ENCODE measurements around the gene TPPP2.

Gene TPPP2

DNA sequence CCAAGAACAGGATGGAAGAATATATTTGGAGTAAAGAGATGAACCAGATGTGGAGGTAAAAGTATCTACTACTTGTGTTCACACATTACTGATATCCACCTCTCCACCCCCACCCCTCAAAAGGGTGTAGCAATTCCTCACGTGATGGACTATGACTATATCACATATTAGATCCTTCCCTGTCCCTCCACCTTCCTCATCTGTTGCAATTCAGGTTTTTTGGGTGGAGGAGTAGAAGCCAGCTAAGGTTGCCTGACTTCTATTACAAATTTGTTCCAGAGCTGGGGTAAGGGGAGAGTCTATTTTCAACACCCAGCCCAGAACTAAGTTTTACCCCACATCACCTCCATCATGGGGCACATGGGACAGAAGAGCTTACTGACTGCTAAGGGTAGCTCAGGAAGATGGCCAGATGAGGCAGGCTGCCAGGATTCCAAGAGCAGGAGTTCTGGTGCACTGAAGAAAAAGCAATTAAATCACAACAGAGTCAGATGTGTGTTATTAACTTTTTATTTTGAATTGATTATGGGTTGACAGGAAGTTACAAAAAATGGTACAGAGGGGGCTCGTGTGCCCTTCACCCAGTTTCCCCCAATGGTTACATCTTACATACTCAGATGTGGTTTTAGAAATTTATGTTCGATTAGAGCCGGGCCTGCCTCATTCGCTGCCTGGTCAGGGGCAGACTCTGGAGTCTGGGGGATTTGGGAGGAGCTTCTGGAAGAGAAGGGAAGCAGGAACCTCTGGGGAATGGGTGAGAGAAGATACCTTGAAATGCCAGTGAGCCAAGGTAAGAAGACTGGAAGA lies 2.5 kb downstream of the TPPP2 start:
- DNase-seq (ENCODE audit: low spot score), result no peak
- TF ChIP-seq, protein P1, sequence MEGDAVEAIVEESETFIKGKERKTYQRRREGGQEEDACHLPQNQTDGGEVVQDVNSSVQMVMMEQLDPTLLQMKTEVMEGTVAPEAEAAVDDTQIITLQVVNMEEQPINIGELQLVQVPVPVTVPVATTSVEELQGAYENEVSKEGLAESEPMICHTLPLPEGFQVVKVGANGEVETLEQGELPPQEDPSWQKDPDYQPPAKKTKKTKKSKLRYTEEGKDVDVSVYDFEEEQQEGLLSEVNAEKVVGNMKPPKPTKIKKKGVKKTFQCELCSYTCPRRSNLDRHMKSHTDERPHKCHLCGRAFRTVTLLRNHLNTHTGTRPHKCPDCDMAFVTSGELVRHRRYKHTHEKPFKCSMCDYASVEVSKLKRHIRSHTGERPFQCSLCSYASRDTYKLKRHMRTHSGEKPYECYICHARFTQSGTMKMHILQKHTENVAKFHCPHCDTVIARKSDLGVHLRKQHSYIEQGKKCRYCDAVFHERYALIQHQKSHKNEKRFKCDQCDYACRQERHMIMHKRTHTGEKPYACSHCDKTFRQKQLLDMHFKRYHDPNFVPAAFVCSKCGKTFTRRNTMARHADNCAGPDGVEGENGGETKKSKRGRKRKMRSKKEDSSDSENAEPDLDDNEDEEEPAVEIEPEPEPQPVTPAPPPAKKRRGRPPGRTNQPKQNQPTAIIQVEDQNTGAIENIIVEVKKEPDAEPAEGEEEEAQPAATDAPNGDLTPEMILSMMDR (IDR thresholded peaks at IDR 0.05; ENCODE audit: extremely low read depth, missing control alignments), result no peak

DNA sequence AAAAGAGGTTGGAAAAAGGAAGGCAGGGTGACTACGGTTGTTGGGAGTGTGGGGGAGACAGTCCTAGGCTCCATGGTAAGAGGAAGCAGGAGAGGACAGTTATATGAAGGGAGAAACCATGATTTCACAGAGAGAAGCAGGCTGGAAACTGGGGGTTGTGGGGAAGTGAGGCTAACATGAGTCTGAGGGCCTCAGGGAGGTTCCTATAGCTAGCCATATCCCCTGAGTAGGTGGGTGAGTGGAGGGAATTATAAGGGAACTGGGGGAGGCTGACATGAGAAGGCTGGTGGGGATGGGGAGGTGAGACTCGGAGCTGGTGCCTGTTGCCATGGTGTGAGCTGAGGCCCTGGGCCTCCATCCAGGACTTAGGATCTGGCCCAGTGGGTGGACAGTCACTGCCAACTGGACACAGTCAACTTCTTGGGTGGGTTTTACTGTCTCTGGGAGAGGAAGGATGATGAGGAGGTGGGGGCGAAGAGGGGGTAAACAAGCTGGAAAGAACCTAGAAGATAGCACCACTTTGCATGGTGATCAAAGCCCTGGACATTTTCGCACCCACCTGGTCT lies 3.2 kb downstream of the TPPP2 start:
- TF ChIP-seq, protein P1 (IDR thresholded peaks at IDR 0.05; ENCODE audit: extremely low read depth, missing control alignments), result no peak
- DNase-seq (ENCODE audit: low spot score), result no peak

DNA sequence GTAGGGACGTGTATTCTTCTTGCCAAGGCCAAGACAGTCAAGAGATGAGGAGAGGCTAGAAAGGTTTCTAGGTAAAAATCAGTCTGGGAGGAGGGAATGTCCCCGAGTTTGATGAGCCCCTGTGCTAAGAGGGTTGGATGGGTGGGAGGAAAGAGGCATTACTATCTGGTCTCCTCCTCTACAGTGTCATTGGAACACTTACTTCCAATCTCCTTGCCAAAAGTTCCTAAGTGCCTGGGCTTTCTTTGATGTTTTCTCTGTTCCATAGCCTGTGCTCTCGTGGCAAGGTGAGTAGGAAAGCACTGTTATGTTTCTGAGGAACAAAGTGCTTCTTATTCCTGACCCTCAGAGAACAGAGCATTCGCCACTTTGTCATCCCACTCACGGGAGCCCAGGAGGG lies 4.7 kb downstream of the TPPP2 start, which contains the start of gene RNASE13:
RNASE13 (minus strand) TSS at position 101 of the 400 bp plus-strand sequence. CDS start 519 bp downstream, outside the sequence.
- TF ChIP-seq, protein P1 (IDR thresholded peaks at IDR 0.05; ENCODE audit: extremely low read depth, missing control alignments), result no peak
- DNase-seq (ENCODE audit: low spot score), result no peak

DNA sequence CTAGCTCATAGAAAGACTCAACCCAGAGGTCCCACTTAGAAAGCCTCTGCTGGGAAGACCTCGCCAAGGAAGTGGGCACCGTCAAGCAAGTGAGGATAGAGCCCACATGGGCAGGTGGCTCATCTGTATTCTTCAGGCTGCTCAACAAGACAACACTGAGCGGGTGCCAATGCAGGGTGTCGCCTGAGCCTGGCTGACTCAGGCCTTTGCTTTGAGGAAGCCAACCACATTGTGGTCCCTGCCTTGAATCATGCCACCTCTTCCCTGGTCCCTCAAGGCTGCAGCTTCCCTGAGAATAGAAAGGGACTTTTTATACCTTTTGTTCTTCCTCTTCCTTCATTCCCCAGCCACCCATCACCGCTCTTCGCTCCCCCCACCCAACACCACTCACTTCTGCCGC lies 6.7 kb downstream of the TPPP2 start:
- TF ChIP-seq, protein P1 (IDR thresholded peaks at IDR 0.05; ENCODE audit: extremely low read depth, missing control alignments), result no peak
- no peak for DNase-seq (ENCODE audit: low spot score)

DNA sequence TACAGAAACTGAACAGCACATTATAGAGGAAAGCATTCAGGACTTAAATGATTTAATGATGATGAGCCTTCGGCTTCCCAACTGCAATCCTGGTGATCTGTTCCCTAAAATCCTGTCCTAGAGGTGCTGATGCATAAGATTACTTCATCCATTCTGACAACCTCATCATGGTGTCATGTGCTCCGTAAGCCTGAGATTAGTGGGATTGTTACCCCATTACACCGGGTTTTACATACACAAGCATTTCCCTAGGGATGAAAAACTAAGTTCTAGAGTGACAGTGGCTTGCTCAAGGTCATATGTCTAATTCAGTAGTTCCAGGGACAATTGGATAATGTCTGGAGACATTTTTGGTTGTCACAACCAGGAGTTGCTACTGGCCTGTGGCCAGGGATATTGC lies 7.1 kb downstream of the TPPP2 start:
- no peak for DNase-seq (ENCODE audit: low spot score)
- TF ChIP-seq, protein P1 (IDR thresholded peaks at IDR 0.05; ENCODE audit: extremely low read depth, missing control alignments), result no peak

DNA sequence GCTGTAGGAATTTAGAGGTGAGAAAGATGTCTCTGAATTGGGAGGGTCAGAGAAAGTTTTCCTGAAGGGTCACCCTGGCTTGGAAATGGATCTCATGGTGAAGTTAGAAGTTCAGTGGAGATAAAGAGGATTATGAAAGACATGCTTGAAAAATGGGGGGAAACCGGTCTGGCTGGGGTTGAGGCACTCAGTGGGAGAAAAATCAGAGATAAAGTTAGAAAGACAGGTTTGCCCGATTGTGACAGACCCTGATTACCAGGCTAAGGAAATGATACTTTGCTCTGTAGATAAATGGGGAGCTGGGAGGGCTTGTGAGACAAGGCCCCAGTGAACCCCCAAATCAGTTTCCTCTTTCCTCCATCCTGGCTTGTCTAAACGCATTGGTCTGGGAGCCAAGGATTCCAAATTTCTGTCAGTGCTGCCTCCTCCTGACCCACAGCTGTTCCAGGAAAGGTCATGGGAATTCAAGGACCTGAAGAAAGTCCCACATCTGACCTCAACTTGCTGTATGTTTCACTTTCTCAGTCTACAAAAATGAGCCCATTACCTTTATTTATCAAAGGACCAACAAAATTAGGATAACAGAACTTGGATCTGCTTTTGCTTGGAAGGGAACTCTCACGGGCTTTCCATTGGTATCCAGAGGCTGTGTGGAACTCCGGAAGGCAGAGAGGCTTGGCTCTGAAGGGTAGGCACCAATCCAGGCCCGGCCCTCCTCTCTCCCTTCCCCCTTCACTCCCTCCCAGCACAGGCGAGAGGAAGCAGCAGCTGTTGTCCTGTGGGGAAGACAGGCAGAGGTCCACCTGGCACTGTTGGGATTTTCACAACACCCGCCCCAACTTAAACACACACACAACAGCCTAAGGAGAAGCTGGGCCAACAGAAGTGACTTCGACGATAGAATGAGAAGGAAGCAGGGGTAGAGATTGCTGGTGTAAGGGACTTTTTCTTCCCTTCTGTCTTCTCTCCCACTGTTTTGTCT lies 8.7 kb downstream of the TPPP2 start:
- no peak for DNase-seq (ENCODE audit: low spot score)
- TF ChIP-seq, protein P1 (IDR thresholded peaks at IDR 0.05; ENCODE audit: extremely low read depth, missing control alignments), result no peak

Data from GM20000 (cell line).